Measurements from ENCODE around the gene OCIAD1. TPM values are rescaled to one million over a fixed set of nuclear protein-coding genes. Genes with fewer than 3 reads are reported as not detected.
"Not testable (repeated sequence)": the region's sequence is repeated elsewhere in the genome, so short reads cannot be mapped to it uniquely, and the experiment has no call there.

OCIAD1 gene
- total RNA-seq, 4 donors from 2014 or later, result 63.3 to 97.7 (median 77.8) TPM

- intact Hi-C loops (cut with DNase I), result no loop called here
- no peak for TF ChIP-seq CTCF (IDR thresholded peaks at IDR 0.05)
- TF ChIP-seq POLR2A (IDR thresholded peaks at IDR 0.05), result no peak
- Histone ChIP-seq H3K36me3 (peaks cover 0 to 87% (median 5%) of the 10 kb centered on the region in 3 donors), H3K27me3 (no peaks in the 10 kb centered on the region), H3K4me1 (no peaks in the 10 kb centered on the region), H3K9me3 (no peaks in the 10 kb centered on the region), H3K27ac (no peak overlapping the region), H3K4me3 (no peak overlapping the region)
- WGBS, 2 donors, result 61 to 69% methylated on average over 2 of the region's 2 CpGs
- DNase-seq, result no peak
Observed at GRCh38 chr4:48844843-48845242, 14.0 kb downstream of the OCIAD1 start.

DNA sequence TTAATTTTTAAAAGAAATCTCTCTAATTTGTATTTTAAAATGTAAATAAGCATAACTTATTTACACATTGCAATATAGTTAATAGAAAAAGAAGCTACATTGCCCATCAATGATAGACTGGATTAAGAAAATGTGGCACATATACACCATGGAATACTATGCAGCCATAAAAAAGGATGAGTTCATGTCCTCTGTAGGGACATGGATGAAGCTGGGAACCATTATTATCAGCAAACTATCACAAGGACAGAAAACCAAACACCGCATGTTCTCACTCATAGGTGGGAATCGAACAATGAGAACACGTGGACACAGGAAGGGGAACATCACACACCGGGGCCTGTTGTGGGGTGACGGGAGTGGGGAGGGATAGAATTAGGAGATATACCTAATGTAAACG is 17.9 kb downstream of the OCIAD1 start:
- H3K27ac ChIP-seq; DNase-seq; H3K9me3 ChIP-seq; H3K4me1 ChIP-seq; intact Hi-C loops (cut with DNase I); H3K27me3 ChIP-seq; H3K4me3 ChIP-seq: not testable (repeated sequence)
- WGBS, 2 donors, result 97% methylated on average over 6 of the region's 6 CpGs
- peaks cover 0 to 92% (median 0%) of the 10 kb centered on the region in 3 donors for H3K36me3 ChIP-seq

GRCh38 chr4:48851651-48852050 is 20.8 kb downstream of the OCIAD1 start:
- Histone ChIP-seq H3K27ac (no peak overlapping the region), H3K4me1 (no peaks in the 10 kb centered on the region), H3K9me3 (no peaks in the 10 kb centered on the region), H3K27me3 (no peaks in the 10 kb centered on the region), H3K36me3 (peaks cover 0 to 90% (median 0%) of the 10 kb centered on the region in 3 donors), H3K4me3 (no peak overlapping the region)
- no peak for DNase-seq
- WGBS, 2 donors, result 41 to 67% methylated on average over 1 of the region's 1 CpG
- TF ChIP-seq POLR2A (IDR thresholded peaks at IDR 0.05) (no peak), CTCF (IDR thresholded peaks at IDR 0.05) (no peak)
- intact Hi-C loops (cut with DNase I), result no loop called here

GRCh38 chr4:48853604-48854394 is 22.9 kb downstream of the OCIAD1 start:
- Histone ChIP-seq H3K27me3 (no peaks in the 10 kb centered on the region), H3K9me3 (no peaks in the 10 kb centered on the region), H3K27ac (no peak overlapping the region), H3K36me3 (peaks cover 0 to 95% (median 7%) of the 10 kb centered on the region in 3 donors), H3K4me3 (no peak overlapping the region), H3K4me1 (no peaks in the 10 kb centered on the region)
- DNase-seq, result no peak
- 86 to 97% methylated on average over 4 of the region's 4 CpGs for whole genome bisulfite sequencing, 2 donors
- intact Hi-C loops (cut with DNase I), result no loop called here
- TF ChIP-seq CTCF (IDR thresholded peaks at IDR 0.05) (no peak), POLR2A (IDR thresholded peaks at IDR 0.05) (no peak)

DNA sequence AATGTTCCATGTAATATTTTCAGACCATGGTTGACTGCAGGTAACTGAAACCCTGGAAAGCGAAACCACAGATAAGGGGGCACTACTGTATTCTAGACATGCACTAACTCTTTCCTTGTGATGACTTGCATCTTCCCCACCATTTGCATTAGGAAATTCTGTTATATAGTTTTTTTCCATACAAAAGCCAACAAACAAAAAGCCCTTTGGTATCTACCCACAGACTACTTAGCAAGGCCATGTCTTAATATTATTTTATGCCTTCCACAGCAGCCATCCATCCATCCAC is 23.5 kb downstream of the OCIAD1 start:
- no peak overlapping the region for H3K4me3 ChIP-seq
- H3K36me3 ChIP-seq, result peaks cover 0 to 95% (median 7%) of the 10 kb centered on the region in 3 donors
- H3K27ac ChIP-seq, result no peak overlapping the region
- no peaks in the 10 kb centered on the region for H3K4me1 ChIP-seq
- no peaks in the 10 kb centered on the region for H3K9me3 ChIP-seq
- H3K27me3 ChIP-seq, result no peaks in the 10 kb centered on the region
- intact Hi-C loops (cut with DNase I), result no loop called here
- TF ChIP-seq CTCF (IDR thresholded peaks at IDR 0.05), result no peak
- TF ChIP-seq POLR2A (IDR thresholded peaks at IDR 0.05), result no peak
- no peak for DNase-seq
- WGBS, 2 donors, result 86 to 100% methylated on average over 1 of the region's 1 CpG

GRCh38 chr4:48854982-48855381 is 24.1 kb downstream of the OCIAD1 start:
- intact Hi-C loops (cut with DNase I), result no loop called here
- Histone ChIP-seq H3K27me3 (no peaks in the 10 kb centered on the region), H3K4me3 (no peak overlapping the region), H3K27ac (no peak overlapping the region), H3K4me1 (no peaks in the 10 kb centered on the region), H3K36me3 (peaks cover 0 to 97% (median 7%) of the 10 kb centered on the region in 3 donors), H3K9me3 (no peaks in the 10 kb centered on the region)
- TF ChIP-seq POLR2A (IDR thresholded peaks at IDR 0.05) (no peak), CTCF (IDR thresholded peaks at IDR 0.05) (no peak)
- 76 to 77% methylated on average over 2 of the region's 2 CpGs for WGBS, 2 donors
- no peak for DNase-seq
